ENCODE measurements around the gene TTLL6. TPM values are rescaled to one million over a fixed set of nuclear protein-coding genes. Genes with fewer than 3 reads are reported as not detected.

TTLL6 gene
- total RNA-seq = under 1 TPM in 2 of 10 donors, not detected in 8; 0.08 to 0.33 TPM
- polyA plus RNA-seq = under 1 TPM; 0.06 to 0.73 TPM
- long read RNA-seq, donor 1 = 0 reads
- long read RNA-seq, donor 2 = 0 reads
- long read RNA-seq, donor 3 = 0 reads

DNA sequence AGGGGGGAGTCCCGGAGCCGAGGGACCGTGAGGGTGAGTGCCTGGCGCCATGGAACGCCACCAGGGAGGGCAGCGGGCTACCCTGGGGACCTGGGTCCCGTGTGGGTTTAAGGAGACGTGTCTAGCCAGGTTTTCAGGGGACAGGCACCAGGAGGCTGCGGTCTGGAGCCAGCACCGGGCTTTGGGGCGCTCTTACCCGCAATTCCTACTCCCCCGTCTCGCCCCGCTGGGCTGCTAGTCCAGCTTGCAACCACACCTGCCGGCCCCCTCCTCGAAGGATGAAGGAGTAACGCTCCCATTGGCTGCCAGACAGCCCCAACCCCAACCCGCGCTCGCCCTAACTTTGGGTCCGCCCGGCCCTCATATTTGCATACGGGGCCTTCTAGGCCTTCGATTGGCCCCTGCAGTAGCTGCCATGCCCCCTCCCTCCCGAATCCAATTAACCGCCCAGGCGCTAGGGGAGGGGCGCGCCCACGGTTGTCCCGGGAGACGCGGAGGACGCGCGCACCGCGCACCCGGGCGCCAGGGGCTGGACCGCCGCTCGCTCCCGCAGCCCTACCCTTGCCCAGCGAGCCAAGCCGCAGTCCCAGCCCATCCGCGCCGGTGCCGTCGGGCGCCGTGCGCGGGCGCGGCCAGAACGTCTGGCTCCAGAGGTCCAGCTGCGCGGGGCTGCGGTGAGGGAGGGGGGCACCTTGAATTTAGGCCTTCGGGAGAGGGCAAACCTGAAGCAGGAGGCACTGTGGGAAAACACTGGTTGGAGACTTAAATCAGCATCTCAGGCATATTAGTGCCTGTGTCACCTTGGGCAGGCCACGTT, at the start of gene TTLL6:
TTLL6 (minus strand) TSS at position 456 of the 817 bp plus-strand sequence; CDS start at position 299, 157 bp downstream.
- intact Hi-C loops (cut with DNase I) = loop anchor here in 3 of 10 donors (2.0 to 10.0 kb wide), 4 partner anchors 50 to 218 kb away; no protein-coding TSS in a partner anchor
- TF ChIP-seq, protein P1, sequence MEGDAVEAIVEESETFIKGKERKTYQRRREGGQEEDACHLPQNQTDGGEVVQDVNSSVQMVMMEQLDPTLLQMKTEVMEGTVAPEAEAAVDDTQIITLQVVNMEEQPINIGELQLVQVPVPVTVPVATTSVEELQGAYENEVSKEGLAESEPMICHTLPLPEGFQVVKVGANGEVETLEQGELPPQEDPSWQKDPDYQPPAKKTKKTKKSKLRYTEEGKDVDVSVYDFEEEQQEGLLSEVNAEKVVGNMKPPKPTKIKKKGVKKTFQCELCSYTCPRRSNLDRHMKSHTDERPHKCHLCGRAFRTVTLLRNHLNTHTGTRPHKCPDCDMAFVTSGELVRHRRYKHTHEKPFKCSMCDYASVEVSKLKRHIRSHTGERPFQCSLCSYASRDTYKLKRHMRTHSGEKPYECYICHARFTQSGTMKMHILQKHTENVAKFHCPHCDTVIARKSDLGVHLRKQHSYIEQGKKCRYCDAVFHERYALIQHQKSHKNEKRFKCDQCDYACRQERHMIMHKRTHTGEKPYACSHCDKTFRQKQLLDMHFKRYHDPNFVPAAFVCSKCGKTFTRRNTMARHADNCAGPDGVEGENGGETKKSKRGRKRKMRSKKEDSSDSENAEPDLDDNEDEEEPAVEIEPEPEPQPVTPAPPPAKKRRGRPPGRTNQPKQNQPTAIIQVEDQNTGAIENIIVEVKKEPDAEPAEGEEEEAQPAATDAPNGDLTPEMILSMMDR (IDR thresholded peaks at IDR 0.05) = no peak
- Histone ChIP-seq H3K27me3 (peaks cover 0 to 67% (median 6%) of the 10 kb centered on the region in 7 donors), H3K4me3 (peak within 1 kb of the TSS in 9 of 10 donors; percentile 37 to 58 (median 49)), H3K9me3 (no peaks in the 10 kb centered on the region), H3K36me3 (no peaks in the 10 kb centered on the region), H3K27ac (no peak within 1 kb of the TSS), H3K4me1 (peaks cover 0 to 17% (median 11%) of the 10 kb centered on the region in 9 donors)
- peak; percentile 84 to 85 for DNase-seq
- 1 to 2% methylated on average over 54 to 64 of the region's 64 CpGs for WGBS, 2 donors
- peak; percentile 98 to 100 (median 98) for ATAC-seq

DNA sequence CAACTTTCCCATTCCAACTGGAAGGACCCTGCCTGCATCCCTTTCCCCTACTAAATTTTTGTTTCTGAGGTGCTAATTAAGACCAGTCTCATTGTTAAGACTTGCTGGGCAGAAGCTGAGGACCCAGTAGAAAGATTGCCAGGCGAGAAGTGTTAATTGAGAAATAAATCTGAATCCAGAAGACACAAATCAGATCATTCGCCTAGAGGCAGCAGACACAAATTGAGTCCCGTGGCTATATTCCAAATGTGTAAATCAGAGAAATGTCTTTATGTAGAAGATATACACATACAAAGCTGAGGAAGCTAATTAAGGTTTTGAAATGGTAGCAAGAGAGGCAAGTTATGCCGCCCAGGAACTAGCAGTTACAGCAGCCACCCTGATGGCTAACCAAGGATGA, 43.4 kb upstream of the TTLL6 start:
- H3K27ac ChIP-seq = no peak overlapping the region
- no peak for DNase-seq
- intact Hi-C loops (cut with DNase I) = no loop called here
- peaks cover 4 to 100% (median 86%) of the 10 kb centered on the region in 9 donors for H3K36me3 ChIP-seq
- TF ChIP-seq, protein P1 (IDR thresholded peaks at IDR 0.05) = no peak
- no peak for ATAC-seq
- 96% methylated on average over 4 of the region's 4 CpGs for WGBS, 2 donors
- H3K4me3 ChIP-seq = no peak overlapping the region
- H3K4me1 ChIP-seq = no peaks in the 10 kb centered on the region
- no peaks in the 10 kb centered on the region for H3K27me3 ChIP-seq
- H3K9me3 ChIP-seq = no peaks in the 10 kb centered on the region

DNA sequence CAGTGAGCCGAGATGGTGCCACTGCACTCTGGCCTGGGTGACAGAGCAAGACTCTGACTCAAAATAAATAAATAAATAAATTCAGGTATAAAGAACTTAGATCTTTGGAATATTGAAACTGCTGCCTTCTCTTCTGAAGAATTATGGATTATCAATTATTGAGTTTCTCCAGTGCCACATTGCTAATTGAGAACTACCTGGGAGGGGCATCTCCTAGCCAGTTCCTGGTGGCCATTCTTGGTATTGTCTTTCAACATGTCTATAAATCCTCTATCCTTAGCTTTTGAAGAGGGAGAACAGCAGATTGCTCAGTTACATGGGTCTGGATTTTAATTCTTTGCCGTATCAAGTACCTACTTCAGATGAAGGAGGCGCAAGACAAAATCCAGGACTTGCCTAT, 43.0 kb upstream of the TTLL6 start:
- peaks cover 4 to 100% (median 86%) of the 10 kb centered on the region in 9 donors for H3K36me3 ChIP-seq
- WGBS, 2 donors = 98% methylated on average over 3 of the region's 3 CpGs
- TF ChIP-seq, protein P1 (IDR thresholded peaks at IDR 0.05) = peak in 2 of 9 donors; percentile 7 to 24

DNA sequence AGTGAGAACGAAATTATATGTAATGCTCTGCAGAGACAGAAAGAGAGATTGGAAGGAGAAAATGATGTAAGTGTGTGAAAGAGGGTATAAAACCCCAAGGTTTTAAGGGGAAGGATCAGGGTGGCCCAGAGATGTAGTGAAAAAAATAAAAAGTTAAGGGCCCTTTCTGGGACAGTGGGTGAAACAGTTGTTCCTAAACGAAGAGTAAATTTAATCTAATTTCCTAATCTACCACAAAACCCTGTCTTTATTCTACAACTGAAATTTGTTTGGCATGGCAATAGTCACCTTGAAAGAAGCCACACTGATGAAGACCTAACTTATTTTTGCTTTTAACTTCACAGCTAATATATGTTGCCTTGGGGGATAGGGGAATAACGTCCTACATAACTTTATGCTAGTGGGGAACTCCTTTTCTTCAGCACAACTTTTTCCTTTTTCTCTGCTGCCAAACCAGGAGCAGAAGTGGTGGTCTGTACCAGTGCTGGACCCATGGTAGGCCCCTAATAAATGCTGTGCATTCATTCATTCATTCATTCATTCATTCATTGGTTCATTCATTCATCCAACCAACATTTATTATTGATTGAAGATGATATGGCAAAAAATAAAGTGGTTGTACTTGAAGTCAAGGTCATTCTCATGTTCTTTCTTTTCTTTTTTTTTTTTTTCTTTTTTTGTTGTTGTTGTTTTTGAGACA, 39.2 kb upstream of the TTLL6 start:
- no peak overlapping the region for H3K4me3 ChIP-seq
- ATAC-seq = no peak
- TF ChIP-seq, protein P1 (IDR thresholded peaks at IDR 0.05) = no peak
- intact Hi-C loops (cut with DNase I) = no loop called here
- no peaks in the 10 kb centered on the region for H3K9me3 ChIP-seq
- no peak overlapping the region for H3K27ac ChIP-seq
- DNase-seq = no peak
- peaks cover 4 to 99% (median 87%) of the 10 kb centered on the region in 9 donors for H3K36me3 ChIP-seq
- WGBS, 2 donors = 64 to 68% methylated on average over 3 of the region's 3 CpGs
- H3K27me3 ChIP-seq = no peaks in the 10 kb centered on the region
- H3K4me1 ChIP-seq = peaks cover 0 to 5% (median 0%) of the 10 kb centered on the region in 9 donors

More for the DNA sequence above, 43.0 kb upstream of the TTLL6 start:
- ATAC-seq (no peak), DNase-seq (no peak)
- Histone ChIP-seq H3K27ac (no peak overlapping the region), H3K4me3 (no peak overlapping the region), H3K4me1 (no peaks in the 10 kb centered on the region), H3K27me3 (no peaks in the 10 kb centered on the region), H3K9me3 (no peaks in the 10 kb centered on the region)
- intact Hi-C loops (cut with DNase I) = no loop called here
